Keratinocyte (primary cell): ENCODE data around the gene PIAS3.

Experiments used
- EZH2 ChIP-seq: IDR thresholded peaks from one replicate; pipeline ENCODE4 v1.6.1; 2012; ENCODE audit warnings: inconsistent platforms, mild to moderate bottlenecking, low read length, moderate library complexity
- TF ChIP-seq, protein P1 (sequence below), 3 experiments: IDR thresholded peaks in 1 of 3; conservative IDR thresholded peaks in 1 of 3; optimal IDR thresholded peaks in 1 of 3; 2 replicates in 2 of 3; 3 replicates in 1 of 3; pipeline versions ENCODE3 to v1.5.1; 2011; ENCODE audit warnings: low read length in 3 of 3, mild to moderate bottlenecking in 3 of 3, moderate library complexity in 2 of 3, control low read depth in 1 of 3, inconsistent platforms in 1 of 3; ENCODE audit not compliant: insufficient read depth in 2 of 3; ENCODE audit errors: extremely low read depth in 1 of 3

GRCh38 chr1:145837656-145838055 lies 21.2 kb downstream of the PIAS3 start:
- TF ChIP-seq, protein P1, sequence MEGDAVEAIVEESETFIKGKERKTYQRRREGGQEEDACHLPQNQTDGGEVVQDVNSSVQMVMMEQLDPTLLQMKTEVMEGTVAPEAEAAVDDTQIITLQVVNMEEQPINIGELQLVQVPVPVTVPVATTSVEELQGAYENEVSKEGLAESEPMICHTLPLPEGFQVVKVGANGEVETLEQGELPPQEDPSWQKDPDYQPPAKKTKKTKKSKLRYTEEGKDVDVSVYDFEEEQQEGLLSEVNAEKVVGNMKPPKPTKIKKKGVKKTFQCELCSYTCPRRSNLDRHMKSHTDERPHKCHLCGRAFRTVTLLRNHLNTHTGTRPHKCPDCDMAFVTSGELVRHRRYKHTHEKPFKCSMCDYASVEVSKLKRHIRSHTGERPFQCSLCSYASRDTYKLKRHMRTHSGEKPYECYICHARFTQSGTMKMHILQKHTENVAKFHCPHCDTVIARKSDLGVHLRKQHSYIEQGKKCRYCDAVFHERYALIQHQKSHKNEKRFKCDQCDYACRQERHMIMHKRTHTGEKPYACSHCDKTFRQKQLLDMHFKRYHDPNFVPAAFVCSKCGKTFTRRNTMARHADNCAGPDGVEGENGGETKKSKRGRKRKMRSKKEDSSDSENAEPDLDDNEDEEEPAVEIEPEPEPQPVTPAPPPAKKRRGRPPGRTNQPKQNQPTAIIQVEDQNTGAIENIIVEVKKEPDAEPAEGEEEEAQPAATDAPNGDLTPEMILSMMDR (optimal IDR thresholded peaks at IDR 0.05 in 1 of 3, IDR thresholded peaks at IDR 0.05 in 1 of 3, conservative IDR thresholded peaks at IDR 0.05 in 1 of 3; ENCODE audit: extremely low read depth in 1 of 3, insufficient read depth in 2 of 3, low read length in 3 of 3), result no peak
- no peak for TF ChIP-seq EZH2
